GM21423 (cell line): ENCODE measurements around the gene DNMBP.

Experiments used
- ATAC-seq: cut with Tn5 transposase; IDR thresholded peaks from one replicate; pipeline ENCODE4 v1.9.1; 2021; ENCODE audit warnings: mild to moderate bottlenecking, moderate library complexity; ENCODE audit not compliant: unreplicated experiment

DNMBP gene

GRCh38 chr10:100009793-100010676 is at the start of gene DNMBP:
DNMBP (minus strand) TSS chr10:100009947; CDS start chr10:99972124, 37,823 bp downstream.
- peak; percentile 66 for ATAC-seq

GRCh38 chr10:100057948-100058347 is 48.2 kb upstream of the DNMBP start:
- no peak for ATAC-seq

- no peak for ATAC-seq
Observed at GRCh38 chr10:100053686-100054460, 44.1 kb upstream of the DNMBP start.

- no peak for ATAC-seq
Observed at GRCh38 chr10:100046021-100046486, 36.3 kb upstream of the DNMBP start.

GRCh38 chr10:100045592-100045991 is 35.8 kb upstream of the DNMBP start:
- ATAC-seq: no peak

- no peak for ATAC-seq
Observed at GRCh38 chr10:100043796-100044195, 34.0 kb upstream of the DNMBP start.

- ATAC-seq: no peak
Observed at GRCh38 chr10:100043344-100043743, 33.6 kb upstream of the DNMBP start.

- ATAC-seq: no peak
Observed at GRCh38 chr10:100041306-100042002, 31.7 kb upstream of the DNMBP start.

- ATAC-seq: no peak
Observed at GRCh38 chr10:100038561-100039071, 28.9 kb upstream of the DNMBP start.

- ATAC-seq: no peak
Observed at GRCh38 chr10:100037758-100038315, 28.1 kb upstream of the DNMBP start.

- ATAC-seq: no peak
Observed at GRCh38 chr10:100036850-100037249, 27.1 kb upstream of the DNMBP start.

GRCh38 chr10:100033766-100034418 is 24.1 kb upstream of the DNMBP start:
- ATAC-seq: no peak

- ATAC-seq: no peak
Observed at GRCh38 chr10:100027416-100027815, 17.7 kb upstream of the DNMBP start.

- ATAC-seq: no peak
Observed at GRCh38 chr10:100025576-100025975, 15.8 kb upstream of the DNMBP start.

GRCh38 chr10:100024748-100025147 is 15.0 kb upstream of the DNMBP start:
- ATAC-seq: no peak

GRCh38 chr10:100022403-100022802 is 12.7 kb upstream of the DNMBP start:
- no peak for ATAC-seq

- ATAC-seq: no peak
Observed at GRCh38 chr10:100021322-100021721, 11.6 kb upstream of the DNMBP start.

GRCh38 chr10:100020886-100021253 is 11.1 kb upstream of the DNMBP start:
- ATAC-seq: no peak

GRCh38 chr10:100020142-100020885 is 10.6 kb upstream of the DNMBP start:
- peak; percentile 84 for ATAC-seq

GRCh38 chr10:100019787-100020141 is 10.0 kb upstream of the DNMBP start:
- no peak for ATAC-seq
